ENCODE measurements around the gene RNF10. TPM values are rescaled to one million over a fixed set of nuclear protein-coding genes. Genes with fewer than 3 reads are reported as not detected.
A peak's percentile ranks its signal among the peaks of the same experiment; 100 is the strongest.

Gene RNF10
- total and polyA plus RNA-seq, 2 experiments from 2014 or later, result 113 to 149 TPM

DNA sequence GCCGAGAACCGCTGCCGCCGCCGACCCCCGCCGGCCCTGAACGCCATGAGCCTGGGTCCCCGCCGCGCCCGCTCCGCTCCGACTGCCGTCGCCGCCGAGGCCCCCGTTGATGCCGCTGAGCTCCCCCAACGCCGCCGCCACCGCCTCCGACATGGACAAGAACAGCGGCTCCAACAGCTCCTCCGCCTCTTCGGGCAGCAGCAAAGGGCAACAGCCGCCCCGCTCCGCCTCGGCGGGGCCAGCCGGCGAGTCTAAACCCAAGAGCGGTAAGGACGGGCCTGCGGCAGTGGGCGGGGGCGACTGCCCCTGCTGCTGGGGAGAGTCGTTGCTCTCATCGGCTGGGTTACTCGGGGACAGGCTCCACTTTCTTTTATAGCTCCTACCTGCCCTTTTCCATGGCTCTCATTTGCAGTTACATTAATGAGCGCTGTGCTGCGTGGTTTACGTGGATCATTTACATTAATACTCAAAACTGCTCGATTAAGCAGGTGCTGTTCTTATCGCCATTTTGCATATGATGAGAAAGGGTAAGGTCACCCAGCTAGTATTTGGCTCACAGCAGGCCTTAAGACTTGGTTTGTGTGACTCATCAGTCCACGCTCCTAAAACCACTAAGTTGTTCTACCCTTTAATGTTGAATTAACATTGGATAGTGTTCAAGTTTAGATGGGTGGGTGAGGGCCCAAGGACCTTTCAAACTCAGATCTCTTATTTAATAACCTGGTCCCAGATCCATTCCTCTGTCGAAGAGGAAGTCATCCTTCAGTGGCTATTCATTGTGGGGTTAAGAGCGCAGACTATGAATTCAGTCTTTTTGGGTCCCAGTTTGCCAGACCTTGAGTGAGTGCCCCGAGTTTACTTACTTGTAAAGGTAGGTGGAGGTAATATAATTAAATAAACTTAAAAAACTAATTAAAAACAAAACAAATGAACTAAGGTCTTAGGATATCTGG lies 823 bp downstream of the RNF10 start:
- Histone ChIP-seq H3K27me3 (ENCODE audit: insufficient read depth) (no peaks in the 10 kb centered on the region), H4K20me1 (replicated peaks; ENCODE audit: insufficient read depth) (peaks cover 40% of the 10 kb centered on the region), H3K36me3 (ENCODE audit: insufficient read depth) (no peaks in the 10 kb centered on the region), H3K79me2 (replicated peaks; ENCODE audit: insufficient read depth) (peaks cover 56% of the 10 kb centered on the region), H3K4me3 (peak overlapping the region; percentile 86), H3K4me2 (peak overlapping the region; percentile 85), H2AFZ (peak overlapping the region; percentile 76), H3K4me1 (ENCODE audit: insufficient read depth) (peaks cover 40% of the 10 kb centered on the region), H3K9me2 (ENCODE audit: insufficient read depth) (no peaks in the 10 kb centered on the region), H3F3A (replicated peaks; ENCODE audit: low read depth) (peaks cover 2% of the 10 kb centered on the region; the same call in 1 of the 2 replicates), H3K27ac (ENCODE audit: low read depth) (peak overlapping the region; percentile 60)
- Mint-ChIP-seq H3K4me3 (peak overlapping the region; percentile 94), H3K4me1 (peaks cover 29% of the 10 kb centered on the region), H3K27ac (peak overlapping the region; percentile 89), H3K27me3 (ENCODE audit: insufficient read depth, low read depth, poor library complexity) (peaks cover 5% of the 10 kb centered on the region), H3K36me3 (ENCODE audit: low read depth) (peaks cover 19% of the 10 kb centered on the region; the same call in 2 of the 3 replicates), H3K9me3 (no peaks in the 10 kb centered on the region)
- DNase-seq (ENCODE audit: low spot score), result peak; percentile 67
- ATAC-seq, result peak; percentile 87
- TF ChIP-seq CREB1 (CRISPR knock-in tag; IDR thresholded peaks at IDR 0.05; ENCODE audit: low read depth) (no peak), NANOG (IDR thresholded peaks at IDR 0.05; ENCODE audit: borderline replicate concordance) (no peak), JUNB (IDR thresholded peaks at IDR 0.05; ENCODE audit: unreplicated experiment) (no peak), EZH2phosphoT487 (IDR thresholded peaks at IDR 0.05; ENCODE audit: unreplicated experiment) (no peak), STAT1 (IDR thresholded peaks at IDR 0.05; ENCODE audit: unreplicated experiment) (no peak), EZH2 (IDR thresholded peaks at IDR 0.05; ENCODE audit: low read depth, unreplicated experiment) (no peak), ZNF331 (CRISPR knock-in tag; IDR thresholded peaks at IDR 0.05; ENCODE audit: low read depth) (no peak)
- TF ChIP-seq, protein P1, sequence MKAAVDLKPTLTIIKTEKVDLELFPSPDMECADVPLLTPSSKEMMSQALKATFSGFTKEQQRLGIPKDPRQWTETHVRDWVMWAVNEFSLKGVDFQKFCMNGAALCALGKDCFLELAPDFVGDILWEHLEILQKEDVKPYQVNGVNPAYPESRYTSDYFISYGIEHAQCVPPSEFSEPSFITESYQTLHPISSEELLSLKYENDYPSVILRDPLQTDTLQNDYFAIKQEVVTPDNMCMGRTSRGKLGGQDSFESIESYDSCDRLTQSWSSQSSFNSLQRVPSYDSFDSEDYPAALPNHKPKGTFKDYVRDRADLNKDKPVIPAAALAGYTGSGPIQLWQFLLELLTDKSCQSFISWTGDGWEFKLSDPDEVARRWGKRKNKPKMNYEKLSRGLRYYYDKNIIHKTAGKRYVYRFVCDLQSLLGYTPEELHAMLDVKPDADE (IDR thresholded peaks at IDR 0.05), result no peak

DNA sequence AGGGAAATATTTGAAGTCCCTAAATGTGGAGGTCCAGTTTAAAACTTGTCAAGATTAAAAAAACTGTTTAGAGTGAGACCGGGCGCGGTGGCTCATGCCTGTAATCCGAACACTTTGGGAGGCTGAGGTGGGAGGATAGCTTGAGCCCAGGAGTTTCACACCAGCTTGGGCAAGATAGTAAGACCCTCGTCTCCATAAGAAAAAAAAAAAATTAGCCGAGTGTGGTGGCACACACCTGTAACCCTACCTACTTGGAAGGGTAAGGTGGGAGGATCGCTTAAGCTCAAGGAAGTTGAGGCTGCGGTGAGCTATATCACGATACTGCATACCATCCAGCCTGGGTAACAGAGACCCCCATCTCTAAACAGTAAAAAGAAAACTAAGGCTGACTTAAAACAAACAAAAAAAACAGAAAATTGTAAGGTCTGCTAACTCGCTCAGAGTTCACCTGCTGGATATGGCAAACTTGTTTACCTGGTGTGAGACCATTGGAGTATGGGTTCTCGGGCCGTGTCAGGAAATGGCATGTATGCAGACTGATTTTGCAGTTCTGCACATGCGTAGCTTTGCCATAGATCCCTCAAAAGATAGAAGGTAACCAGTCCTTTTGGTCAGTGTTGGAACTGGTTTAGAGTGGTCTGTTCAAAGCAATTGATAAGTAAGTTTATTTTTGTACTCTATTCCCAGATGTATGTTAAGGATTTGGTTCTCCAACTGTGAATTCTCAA lies 2.1 kb downstream of the RNF10 start:
- DNase-seq (ENCODE audit: low spot score) (no peak), ATAC-seq (no peak)
- H3K36me3 ChIP-seq (ENCODE audit: insufficient read depth), result no peaks in the 10 kb centered on the region
- Mint-ChIP-seq H3K36me3 (ENCODE audit: low read depth) (peaks cover 19% of the 10 kb centered on the region; the same call in 2 of the 3 replicates), H3K9me3 (no peaks in the 10 kb centered on the region), H3K4me3 (peak overlapping the region; percentile 94), H3K4me1 (peaks cover 27% of the 10 kb centered on the region), H3K27me3 (ENCODE audit: insufficient read depth, low read depth, poor library complexity) (peaks cover 5% of the 10 kb centered on the region), H3K27ac (no peak overlapping the region)
- peaks cover 2% of the 10 kb centered on the region; the same call in 1 of the 2 replicates for H3F3A ChIP-seq (replicated peaks; ENCODE audit: low read depth)
- H3K4me3 ChIP-seq, result peak overlapping the region; percentile 86
- H4K20me1 ChIP-seq (replicated peaks; ENCODE audit: insufficient read depth), result peaks cover 50% of the 10 kb centered on the region
- H3K79me2 ChIP-seq (replicated peaks; ENCODE audit: insufficient read depth), result peaks cover 68% of the 10 kb centered on the region
- H3K27me3 ChIP-seq (ENCODE audit: insufficient read depth), result no peaks in the 10 kb centered on the region
- peak overlapping the region; percentile 53 for H3K27ac ChIP-seq (ENCODE audit: low read depth)
- no peak overlapping the region for H2AFZ ChIP-seq
- H3K9me2 ChIP-seq (ENCODE audit: insufficient read depth), result no peaks in the 10 kb centered on the region
- H3K4me2 ChIP-seq, result peak overlapping the region; percentile 85
- peaks cover 37% of the 10 kb centered on the region for H3K4me1 ChIP-seq (ENCODE audit: insufficient read depth)
- TF ChIP-seq POLR2AphosphoS5 (IDR thresholded peaks at IDR 0.05; ENCODE audit: low read depth) (no peak), NANOG (IDR thresholded peaks at IDR 0.05; ENCODE audit: borderline replicate concordance) (no peak), JUNB (IDR thresholded peaks at IDR 0.05; ENCODE audit: unreplicated experiment) (no peak), EZH2phosphoT487 (IDR thresholded peaks at IDR 0.05; ENCODE audit: unreplicated experiment) (no peak)
- TF ChIP-seq, protein P2, sequence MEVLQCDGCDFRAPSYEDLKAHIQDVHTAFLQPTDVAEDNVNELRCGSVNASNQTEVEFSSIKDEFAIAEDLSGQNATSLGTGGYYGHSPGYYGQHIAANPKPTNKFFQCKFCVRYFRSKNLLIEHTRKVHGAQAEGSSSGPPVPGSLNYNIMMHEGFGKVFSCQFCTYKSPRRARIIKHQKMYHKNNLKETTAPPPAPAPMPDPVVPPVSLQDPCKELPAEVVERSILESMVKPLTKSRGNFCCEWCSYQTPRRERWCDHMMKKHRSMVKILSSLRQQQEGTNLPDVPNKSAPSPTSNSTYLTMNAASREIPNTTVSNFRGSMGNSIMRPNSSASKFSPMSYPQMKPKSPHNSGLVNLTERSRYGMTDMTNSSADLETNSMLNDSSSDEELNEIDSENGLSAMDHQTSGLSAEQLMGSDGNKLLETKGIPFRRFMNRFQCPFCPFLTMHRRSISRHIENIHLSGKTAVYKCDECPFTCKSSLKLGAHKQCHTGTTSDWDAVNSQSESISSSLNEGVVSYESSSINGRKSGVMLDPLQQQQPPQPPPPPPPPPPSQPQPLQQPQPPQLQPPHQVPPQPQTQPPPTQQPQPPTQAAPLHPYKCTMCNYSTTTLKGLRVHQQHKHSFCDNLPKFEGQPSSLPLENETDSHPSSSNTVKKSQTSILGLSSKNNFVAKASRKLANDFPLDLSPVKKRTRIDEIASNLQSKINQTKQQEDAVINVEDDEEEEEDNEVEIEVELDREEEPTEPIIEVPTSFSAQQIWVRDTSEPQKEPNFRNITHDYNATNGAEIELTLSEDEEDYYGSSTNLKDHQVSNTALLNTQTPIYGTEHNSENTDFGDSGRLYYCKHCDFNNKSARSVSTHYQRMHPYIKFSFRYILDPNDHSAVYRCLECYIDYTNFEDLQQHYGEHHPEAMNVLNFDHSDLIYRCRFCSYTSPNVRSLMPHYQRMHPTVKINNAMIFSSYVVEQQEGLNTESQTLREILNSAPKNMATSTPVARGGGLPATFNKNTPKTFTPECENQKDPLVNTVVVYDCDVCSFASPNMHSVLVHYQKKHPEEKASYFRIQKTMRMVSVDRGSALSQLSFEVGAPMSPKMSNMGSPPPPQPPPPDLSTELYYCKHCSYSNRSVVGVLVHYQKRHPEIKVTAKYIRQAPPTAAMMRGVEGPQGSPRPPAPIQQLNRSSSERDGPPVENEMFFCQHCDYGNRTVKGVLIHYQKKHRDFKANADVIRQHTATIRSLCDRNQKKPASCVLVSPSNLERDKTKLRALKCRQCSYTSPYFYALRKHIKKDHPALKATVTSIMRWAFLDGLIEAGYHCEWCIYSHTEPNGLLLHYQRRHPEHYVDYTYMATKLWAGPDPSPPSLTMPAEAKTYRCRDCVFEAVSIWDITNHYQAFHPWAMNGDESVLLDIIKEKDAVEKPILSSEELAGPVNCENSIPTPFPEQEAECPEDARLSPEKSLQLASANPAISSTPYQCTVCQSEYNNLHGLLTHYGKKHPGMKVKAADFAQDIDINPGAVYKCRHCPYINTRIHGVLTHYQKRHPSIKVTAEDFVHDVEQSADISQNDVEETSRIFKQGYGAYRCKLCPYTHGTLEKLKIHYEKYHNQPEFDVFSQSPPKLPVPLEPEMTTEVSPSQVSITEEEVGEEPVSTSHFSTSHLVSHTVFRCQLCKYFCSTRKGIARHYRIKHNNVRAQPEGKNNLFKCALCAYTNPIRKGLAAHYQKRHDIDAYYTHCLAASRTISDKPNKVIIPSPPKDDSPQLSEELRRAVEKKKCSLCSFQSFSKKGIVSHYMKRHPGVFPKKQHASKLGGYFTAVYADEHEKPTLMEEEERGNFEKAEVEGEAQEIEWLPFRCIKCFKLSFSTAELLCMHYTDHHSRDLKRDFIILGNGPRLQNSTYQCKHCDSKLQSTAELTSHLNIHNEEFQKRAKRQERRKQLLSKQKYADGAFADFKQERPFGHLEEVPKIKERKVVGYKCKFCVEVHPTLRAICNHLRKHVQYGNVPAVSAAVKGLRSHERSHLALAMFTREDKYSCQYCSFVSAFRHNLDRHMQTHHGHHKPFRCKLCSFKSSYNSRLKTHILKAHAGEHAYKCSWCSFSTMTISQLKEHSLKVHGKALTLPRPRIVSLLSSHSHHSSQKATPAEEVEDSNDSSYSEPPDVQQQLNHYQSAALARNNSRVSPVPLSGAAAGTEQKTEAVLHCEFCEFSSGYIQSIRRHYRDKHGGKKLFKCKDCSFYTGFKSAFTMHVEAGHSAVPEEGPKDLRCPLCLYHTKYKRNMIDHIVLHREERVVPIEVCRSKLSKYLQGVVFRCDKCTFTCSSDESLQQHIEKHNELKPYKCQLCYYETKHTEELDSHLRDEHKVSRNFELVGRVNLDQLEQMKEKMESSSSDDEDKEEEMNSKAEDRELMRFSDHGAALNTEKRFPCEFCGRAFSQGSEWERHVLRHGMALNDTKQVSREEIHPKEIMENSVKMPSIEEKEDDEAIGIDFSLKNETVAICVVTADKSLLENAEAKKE (CRISPR knock-in tag; IDR thresholded peaks at IDR 0.05), result no peak
